Ishikawa (cell line): ENCODE data around the gene CLEC17A.

Experiments used
- CEBPB ChIP-seq: IDR thresholded peaks from 2 replicates; pipeline ENCODE4 v1.6.1; 2012
- CREB1 ChIP-seq: IDR thresholded peaks from 2 replicates; pipeline ENCODE4 v1.6.1; 2012; ENCODE audit warnings: low read depth
- EGR1 ChIP-seq: IDR thresholded peaks from 2 replicates; pipeline ENCODE4 v1.6.1; 2012
- EP300 ChIP-seq: IDR thresholded peaks from 2 replicates; pipeline ENCODE4 v1.6.1; 2012; ENCODE audit warnings: borderline replicate concordance
- FOXM1 ChIP-seq: IDR thresholded peaks from 2 replicates; pipeline ENCODE4 v1.6.1; 2012; ENCODE audit warnings: low read depth, borderline replicate concordance
- NFIC ChIP-seq: IDR thresholded peaks from 2 replicates; pipeline ENCODE4 v1.6.1; 2012
- RAD21 ChIP-seq: IDR thresholded peaks from 2 replicates; pipeline ENCODE4 v1.6.1; 2012; ENCODE audit warnings: low read depth
- TAF1 ChIP-seq: IDR thresholded peaks from 2 replicates; pipeline ENCODE4 v1.6.1; 2012; ENCODE audit warnings: low read depth, mild to moderate bottlenecking
- TCF12 ChIP-seq: IDR thresholded peaks from 2 replicates; pipeline ENCODE4 v1.6.1; 2012; ENCODE audit warnings: low read depth
- TEAD4 ChIP-seq: IDR thresholded peaks from 2 replicates; pipeline ENCODE4 v1.6.1; 2012
- YY1 ChIP-seq: IDR thresholded peaks from 2 replicates; pipeline ENCODE4 v1.6.1; 2012; ENCODE audit warnings: low read depth
- ZBTB7A ChIP-seq: IDR thresholded peaks from 2 replicates; pipeline ENCODE4 v1.6.1; 2012; ENCODE audit warnings: low read depth
- TF ChIP-seq, protein P1 (sequence below): IDR thresholded peaks from 2 replicates; pipeline ENCODE4 v1.6.1; 2012; ENCODE audit warnings: low read depth, mild to moderate bottlenecking
- TF ChIP-seq, protein P2 (sequence below): IDR thresholded peaks from 2 replicates; pipeline ENCODE4 v1.6.1; 2012
- TF ChIP-seq, protein P3 (sequence below): IDR thresholded peaks from 2 replicates; pipeline ENCODE4 v1.6.1; 2012

Gene CLEC17A

DNA sequence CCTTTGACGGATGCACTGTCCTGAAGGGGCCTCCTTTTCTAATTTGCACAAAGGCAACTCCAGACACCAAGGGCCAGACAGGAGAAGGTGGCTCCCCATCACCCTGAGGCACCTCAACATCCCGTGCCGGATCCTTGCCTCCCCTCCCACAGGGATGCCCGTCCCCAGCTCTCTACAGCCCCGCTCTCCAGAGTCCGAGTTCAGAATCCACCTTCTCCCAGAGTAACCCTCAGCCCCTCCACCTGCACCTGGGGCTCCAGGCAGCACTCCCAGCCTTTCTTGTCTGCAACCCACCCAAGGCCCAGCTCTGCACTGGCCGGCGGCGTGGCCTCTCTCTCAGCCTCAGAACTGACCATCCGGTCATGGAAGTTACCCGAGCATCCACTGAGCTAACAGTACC, 15.8 kb upstream of the CLEC17A start:
- TF ChIP-seq, protein P1, sequence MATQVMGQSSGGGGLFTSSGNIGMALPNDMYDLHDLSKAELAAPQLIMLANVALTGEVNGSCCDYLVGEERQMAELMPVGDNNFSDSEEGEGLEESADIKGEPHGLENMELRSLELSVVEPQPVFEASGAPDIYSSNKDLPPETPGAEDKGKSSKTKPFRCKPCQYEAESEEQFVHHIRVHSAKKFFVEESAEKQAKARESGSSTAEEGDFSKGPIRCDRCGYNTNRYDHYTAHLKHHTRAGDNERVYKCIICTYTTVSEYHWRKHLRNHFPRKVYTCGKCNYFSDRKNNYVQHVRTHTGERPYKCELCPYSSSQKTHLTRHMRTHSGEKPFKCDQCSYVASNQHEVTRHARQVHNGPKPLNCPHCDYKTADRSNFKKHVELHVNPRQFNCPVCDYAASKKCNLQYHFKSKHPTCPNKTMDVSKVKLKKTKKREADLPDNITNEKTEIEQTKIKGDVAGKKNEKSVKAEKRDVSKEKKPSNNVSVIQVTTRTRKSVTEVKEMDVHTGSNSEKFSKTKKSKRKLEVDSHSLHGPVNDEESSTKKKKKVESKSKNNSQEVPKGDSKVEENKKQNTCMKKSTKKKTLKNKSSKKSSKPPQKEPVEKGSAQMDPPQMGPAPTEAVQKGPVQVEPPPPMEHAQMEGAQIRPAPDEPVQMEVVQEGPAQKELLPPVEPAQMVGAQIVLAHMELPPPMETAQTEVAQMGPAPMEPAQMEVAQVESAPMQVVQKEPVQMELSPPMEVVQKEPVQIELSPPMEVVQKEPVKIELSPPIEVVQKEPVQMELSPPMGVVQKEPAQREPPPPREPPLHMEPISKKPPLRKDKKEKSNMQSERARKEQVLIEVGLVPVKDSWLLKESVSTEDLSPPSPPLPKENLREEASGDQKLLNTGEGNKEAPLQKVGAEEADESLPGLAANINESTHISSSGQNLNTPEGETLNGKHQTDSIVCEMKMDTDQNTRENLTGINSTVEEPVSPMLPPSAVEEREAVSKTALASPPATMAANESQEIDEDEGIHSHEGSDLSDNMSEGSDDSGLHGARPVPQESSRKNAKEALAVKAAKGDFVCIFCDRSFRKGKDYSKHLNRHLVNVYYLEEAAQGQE = no peak
- TF ChIP-seq NFIC (no peak), CREB1 (no peak), RAD21 (no peak), YY1 (no peak), TEAD4 (no peak), EP300 (no peak), TCF12 (no peak), TAF1 (no peak), EGR1 (no peak), FOXM1 (no peak), ZBTB7A (no peak), CEBPB (no peak)
- TF ChIP-seq, protein P2, sequence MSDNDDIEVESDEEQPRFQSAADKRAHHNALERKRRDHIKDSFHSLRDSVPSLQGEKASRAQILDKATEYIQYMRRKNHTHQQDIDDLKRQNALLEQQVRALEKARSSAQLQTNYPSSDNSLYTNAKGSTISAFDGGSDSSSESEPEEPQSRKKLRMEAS = no peak
- TF ChIP-seq, protein P3, sequence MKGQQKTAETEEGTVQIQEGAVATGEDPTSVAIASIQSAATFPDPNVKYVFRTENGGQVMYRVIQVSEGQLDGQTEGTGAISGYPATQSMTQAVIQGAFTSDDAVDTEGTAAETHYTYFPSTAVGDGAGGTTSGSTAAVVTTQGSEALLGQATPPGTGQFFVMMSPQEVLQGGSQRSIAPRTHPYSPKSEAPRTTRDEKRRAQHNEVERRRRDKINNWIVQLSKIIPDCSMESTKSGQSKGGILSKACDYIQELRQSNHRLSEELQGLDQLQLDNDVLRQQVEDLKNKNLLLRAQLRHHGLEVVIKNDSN = no peak

DNA sequence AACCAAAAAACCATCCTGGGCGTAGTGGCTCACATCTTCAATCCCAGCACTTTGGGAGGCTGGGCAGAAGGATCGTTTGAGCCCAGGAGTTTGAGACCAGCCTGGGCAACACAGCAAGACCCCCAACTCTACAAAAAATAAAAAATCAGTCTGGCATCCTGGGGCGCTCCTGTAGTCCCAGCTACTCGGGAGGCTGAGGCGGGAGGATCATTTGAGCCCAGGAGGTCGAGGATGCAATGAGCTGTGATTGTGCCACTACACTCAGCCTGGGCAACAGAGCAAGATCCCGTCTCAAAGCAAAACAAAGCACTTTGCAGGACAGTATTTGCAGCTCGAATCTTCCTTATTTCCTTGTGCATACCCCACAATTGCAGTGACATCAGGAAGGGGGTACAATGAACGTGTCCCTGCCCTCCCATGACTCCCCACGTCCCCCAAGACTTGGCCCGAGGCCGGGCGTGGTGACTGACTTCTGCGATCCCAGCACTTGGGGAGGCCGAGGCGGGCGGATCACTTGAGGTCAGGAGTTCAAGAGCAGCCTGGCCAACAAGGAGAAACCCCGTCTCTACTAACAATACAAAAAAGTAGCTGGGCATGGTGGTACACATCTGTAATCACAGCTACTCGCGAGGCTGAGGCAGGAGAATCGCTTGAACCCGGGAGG, 11.9 kb upstream of the CLEC17A start:
- TF ChIP-seq, protein P1 = no peak
- TF ChIP-seq TCF12 (no peak), FOXM1 (no peak), EGR1 (no peak), RAD21 (no peak), CREB1 (no peak), CEBPB (no peak), NFIC (no peak), TAF1 (no peak), ZBTB7A (no peak), YY1 (no peak), EP300 (no peak), TEAD4 (no peak)
- TF ChIP-seq, protein P3 = no peak
- TF ChIP-seq, protein P2 = no peak

DNA sequence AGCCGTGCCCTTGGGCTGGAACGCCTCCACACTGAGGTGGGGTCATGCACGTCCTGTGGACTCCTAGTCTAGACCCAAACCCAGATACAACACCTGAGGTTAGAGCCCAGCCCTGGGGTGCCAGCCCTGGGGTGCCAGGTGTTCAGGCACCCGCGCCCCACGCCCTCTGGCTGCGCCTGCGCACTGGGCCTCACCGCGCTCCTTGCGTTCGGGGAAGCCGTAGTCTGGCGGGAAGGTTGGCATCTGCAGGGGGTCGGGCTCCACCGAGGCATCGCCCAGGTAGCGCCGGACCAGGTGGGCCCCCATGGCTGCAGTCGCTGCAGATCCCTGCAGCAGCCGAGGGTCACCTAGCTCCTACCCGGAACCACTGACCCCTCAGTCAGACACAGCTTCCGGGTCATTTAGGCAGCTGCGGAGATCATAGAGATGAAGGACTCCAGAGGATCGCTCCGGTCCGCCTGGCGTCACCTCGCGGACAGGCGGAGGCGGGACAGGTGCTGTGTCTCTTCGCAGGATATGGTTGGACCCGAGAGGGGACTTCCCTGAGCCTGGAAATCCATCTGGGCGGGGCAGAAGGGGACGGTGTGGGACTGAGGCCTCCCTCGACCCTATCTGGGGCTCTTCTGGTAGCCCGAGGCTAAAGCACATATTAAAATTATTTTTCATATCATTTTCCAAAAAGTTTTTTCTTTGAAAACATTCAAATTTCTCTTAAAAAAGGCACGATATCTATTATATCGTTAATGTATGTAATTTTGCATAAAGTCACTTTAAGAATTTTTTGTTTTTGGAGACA, 11.0 kb upstream of the CLEC17A start, which contains the start of gene NDUFB7:
Gene NDUFB7 (minus strand): TSS at position 372 of the 796 bp plus-strand sequence. CDS start 66 bp downstream, at position 306.
- TF ChIP-seq, protein P2 = peak; percentile 73
- TF ChIP-seq RAD21 (peak; percentile 25; the same call in 1 of the 2 replicates), FOXM1 (no peak), TAF1 (peak; percentile 82), CREB1 (no peak), ZBTB7A (no peak), EGR1 (0 out of 2 replicates have a peak, but pooled peaks have one; percentile 13), TEAD4 (no peak), YY1 (no peak; the same call in none of the 2 replicates), EP300 (0 out of 2 replicates have a peak, but pooled peaks have one; percentile 51), NFIC (0 out of 2 replicates have a peak, but pooled peaks have one; percentile 18), CEBPB (no peak; the same call in 1 of the 2 replicates), TCF12 (peak; percentile 83)
- TF ChIP-seq, protein P3 = peak; percentile 26; the same call in 1 of the 2 replicates
- TF ChIP-seq, protein P1 = no peak
